Stomach (tissue), 4 donors: ENCODE results near the gene MICAL2.

ENCODE experiments used
- CTCF ChIP-seq, 7 experiments: fragments of 450-650 bp in 4 of 7; fragments of 200-600 bp in 3 of 7; sonication (generic) in 3 of 7; IDR thresholded peaks; one replicate each; pipeline ENCODE4 v1.5.1; 2016 to 2019; ENCODE audit warnings: antibody characterized with exemption in 7 of 7, control low read depth in 2 of 7, mild to moderate bottlenecking in 1 of 7
- EP300 ChIP-seq: sonication (generic); formaldehyde crosslinking; IDR thresholded peaks from one replicate; pipeline ENCODE4 v1.6.1; 2017; ENCODE audit warnings: antibody characterized with exemption
- POLR2A ChIP-seq, 4 donors: fragments of 450-650 bp; IDR thresholded peaks; one replicate each; pipeline ENCODE4 v1.6.1; 2016; ENCODE audit warnings: antibody characterized with exemption in 4 of 4, control low read depth in 2 of 4, mild to moderate bottlenecking in 1 of 4, moderate library complexity in 1 of 4
- POLR2AphosphoS5 ChIP-seq, 3 donors: sonication (generic); formaldehyde crosslinking; IDR thresholded peaks; one replicate each; pipeline ENCODE4 v1.6.1; 2016; ENCODE audit warnings: antibody characterized with exemption in 3 of 3

DNA sequence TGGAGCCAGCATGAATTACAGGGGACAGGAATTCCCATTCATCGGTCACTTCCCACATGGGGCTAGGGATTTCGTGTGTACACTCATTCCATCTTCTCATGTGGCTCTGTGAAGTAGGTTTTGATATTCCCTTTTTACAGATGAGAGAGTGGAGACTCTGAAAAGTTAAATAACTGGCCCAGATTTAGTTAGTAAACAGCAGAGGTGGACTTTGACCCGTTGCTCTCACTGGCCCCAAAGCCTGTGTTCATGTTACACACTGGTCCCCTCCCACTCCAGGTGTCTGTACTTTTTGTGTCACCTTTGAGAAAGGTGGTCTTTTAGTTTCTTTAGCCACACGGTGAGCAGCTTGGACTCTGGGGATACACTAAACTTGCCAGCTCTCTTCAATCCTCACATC, 108.5 kb downstream of the MICAL2 start:
- TF ChIP-seq POLR2AphosphoS5 (IDR thresholded peaks at IDR 0.05): no peak
- no peak for TF ChIP-seq CTCF (IDR thresholded peaks at IDR 0.05)
- no peak for TF ChIP-seq POLR2A (IDR thresholded peaks at IDR 0.05)
- TF ChIP-seq EP300: no peak
